Measurements from ENCODE around the gene DNAH5. TPM values are rescaled to one million over a fixed set of nuclear protein-coding genes. Genes with fewer than 3 reads are reported as not detected.
A peak's percentile ranks its signal among the peaks of the same experiment; 100 is the strongest.
"Not testable (repeated sequence)": the region's sequence is repeated elsewhere in the genome, so short reads cannot be mapped to it uniquely, and the experiment has no call there.

DNAH5 gene
- polyA plus RNA-seq = not detected

- H3K4me1 Mint-ChIP-seq = peaks cover 0 to 12% of the 10 kb centered on the region in 2 donors
- H3K27me3 Mint-ChIP-seq (ENCODE audit: low read depth in 3 of 3) = no peaks in the 10 kb centered on the region
- H3K27ac Mint-ChIP-seq = no peak within 1 kb of the TSS
- no peak for DNase-seq
- H3K4me3 Mint-ChIP-seq = no peak within 1 kb of the TSS
- H3K9me3 Mint-ChIP-seq = peaks cover 0 to 1% (median 0%) of the 10 kb centered on the region in 6 donors
- no peaks in the 10 kb centered on the region for H3K36me3 Mint-ChIP-seq
Observed at GRCh38 chr5:13944560-13945199, at the start of gene DNAH5. Gene DNAH5 (minus strand): TSS chr5:13944688. CDS start chr5:13944438, 250 bp downstream.

GRCh38 chr5:13993926-13994325 is 49.4 kb upstream of the DNAH5 start:
- Mint-ChIP-seq H3K27me3 (ENCODE audit: low read depth in 3 of 3) (peaks cover 2 to 7% (median 4%) of the 10 kb centered on the region in 3 donors), H3K27ac (no peak overlapping the region), H3K9me3 (peaks cover 3 to 9% (median 6%) of the 10 kb centered on the region in 6 donors), H3K4me3 (no peak overlapping the region), H3K36me3 (no peaks in the 10 kb centered on the region), H3K4me1 (no peaks in the 10 kb centered on the region)
- no peak for DNase-seq

GRCh38 chr5:13992795-13993194 is 48.3 kb upstream of the DNAH5 start:
- H3K27me3 Mint-ChIP-seq (ENCODE audit: low read depth in 3 of 3) = peaks cover 2 to 10% (median 4%) of the 10 kb centered on the region in 3 donors

GRCh38 chr5:13991365-13991764 is 46.9 kb upstream of the DNAH5 start:
- no peak for DNase-seq
- Mint-ChIP-seq H3K36me3 (no peaks in the 10 kb centered on the region), H3K27ac (no peak overlapping the region), H3K27me3 (ENCODE audit: low read depth in 3 of 3) (peaks cover 2 to 14% (median 4%) of the 10 kb centered on the region in 3 donors), H3K4me1 (no peaks in the 10 kb centered on the region), H3K9me3 (no peaks in the 10 kb centered on the region), H3K4me3 (no peak overlapping the region)

More at GRCh38 chr5:13992795-13993194, 48.3 kb upstream of the DNAH5 start:
- Mint-ChIP-seq H3K9me3 (peaks cover 3 to 7% (median 5%) of the 10 kb centered on the region in 6 donors), H3K36me3 (no peaks in the 10 kb centered on the region), H3K27ac (no peak overlapping the region), H3K4me3 (no peak overlapping the region), H3K4me1 (no peaks in the 10 kb centered on the region)
- no peak for DNase-seq

- Mint-ChIP-seq H3K9me3 (no peaks in the 10 kb centered on the region), H3K4me1 (no peaks in the 10 kb centered on the region), H3K36me3 (no peaks in the 10 kb centered on the region), H3K27ac (no peak overlapping the region), H3K27me3 (ENCODE audit: low read depth in 3 of 3) (peaks cover 0 to 14% (median 4%) of the 10 kb centered on the region in 3 donors), H3K4me3 (no peak overlapping the region)
- no peak for DNase-seq
Observed at GRCh38 chr5:13990896-13991295, 46.4 kb upstream of the DNAH5 start.

- H3K9me3 Mint-ChIP-seq = no peaks in the 10 kb centered on the region
- peaks cover 0 to 14% (median 4%) of the 10 kb centered on the region in 3 donors for H3K27me3 Mint-ChIP-seq (ENCODE audit: low read depth in 3 of 3)
- no peaks in the 10 kb centered on the region for H3K4me1 Mint-ChIP-seq
- no peak for DNase-seq
- H3K36me3 Mint-ChIP-seq = no peaks in the 10 kb centered on the region
- no peak overlapping the region for H3K27ac Mint-ChIP-seq
- no peak overlapping the region for H3K4me3 Mint-ChIP-seq
Observed at GRCh38 chr5:13989832-13990231, 45.3 kb upstream of the DNAH5 start.

GRCh38 chr5:13987843-13988464 is 43.5 kb upstream of the DNAH5 start:
- Mint-ChIP-seq H3K27me3 (ENCODE audit: low read depth in 3 of 3) (peaks cover 2 to 9% (median 4%) of the 10 kb centered on the region in 3 donors), H3K4me1 (no peaks in the 10 kb centered on the region), H3K27ac (no peak overlapping the region), H3K9me3 (no peaks in the 10 kb centered on the region), H3K36me3 (no peaks in the 10 kb centered on the region), H3K4me3 (no peak overlapping the region)
- DNase-seq = peak; percentile 3 to 22 (median 5)

GRCh38 chr5:13985731-13986418 is 41.4 kb upstream of the DNAH5 start:
- Mint-ChIP-seq H3K27me3 (ENCODE audit: low read depth in 3 of 3) (peaks cover 2 to 9% (median 4%) of the 10 kb centered on the region in 3 donors), H3K9me3 (no peaks in the 10 kb centered on the region), H3K27ac (no peak overlapping the region), H3K36me3 (no peaks in the 10 kb centered on the region), H3K4me3 (no peak overlapping the region), H3K4me1 (no peaks in the 10 kb centered on the region)
- DNase-seq = no peak

GRCh38 chr5:13984888-13985287 is 40.4 kb upstream of the DNAH5 start:
- H3K4me3 Mint-ChIP-seq; H3K9me3 Mint-ChIP-seq; H3K36me3 Mint-ChIP-seq; H3K27me3 Mint-ChIP-seq (ENCODE audit: low read depth in 3 of 3); H3K4me1 Mint-ChIP-seq; H3K27ac Mint-ChIP-seq; DNase-seq: not testable (repeated sequence)

GRCh38 chr5:13976867-13977830 is 32.7 kb upstream of the DNAH5 start:
- no peaks in the 10 kb centered on the region for H3K4me1 Mint-ChIP-seq
- peaks cover 0 to 2% (median 1%) of the 10 kb centered on the region in 3 donors for H3K27me3 Mint-ChIP-seq (ENCODE audit: low read depth in 3 of 3)
- no peaks in the 10 kb centered on the region for H3K36me3 Mint-ChIP-seq
- DNase-seq = no peak
- H3K27ac Mint-ChIP-seq = no peak overlapping the region
- no peaks in the 10 kb centered on the region for H3K9me3 Mint-ChIP-seq
- H3K4me3 Mint-ChIP-seq = no peak overlapping the region

- Mint-ChIP-seq H3K9me3 (no peaks in the 10 kb centered on the region), H3K27ac (no peak overlapping the region), H3K36me3 (no peaks in the 10 kb centered on the region), H3K4me1 (no peaks in the 10 kb centered on the region), H3K27me3 (ENCODE audit: low read depth in 3 of 3) (peaks cover 0 to 2% (median 1%) of the 10 kb centered on the region in 3 donors), H3K4me3 (no peak overlapping the region)
- DNase-seq = no peak
Observed at GRCh38 chr5:13976223-13976622, 31.7 kb upstream of the DNAH5 start.

- no peak overlapping the region for H3K4me3 Mint-ChIP-seq
- no peaks in the 10 kb centered on the region for H3K36me3 Mint-ChIP-seq
- no peak for DNase-seq
- no peak overlapping the region for H3K27ac Mint-ChIP-seq
- H3K27me3 Mint-ChIP-seq (ENCODE audit: low read depth in 3 of 3) = peaks cover 0 to 2% (median 1%) of the 10 kb centered on the region in 3 donors
- H3K9me3 Mint-ChIP-seq = no peaks in the 10 kb centered on the region
- H3K4me1 Mint-ChIP-seq = no peaks in the 10 kb centered on the region
Observed at GRCh38 chr5:13975246-13975645, 30.8 kb upstream of the DNAH5 start.

- H3K4me3 Mint-ChIP-seq = no peak overlapping the region
- H3K9me3 Mint-ChIP-seq = no peaks in the 10 kb centered on the region
- H3K36me3 Mint-ChIP-seq = no peaks in the 10 kb centered on the region
- no peaks in the 10 kb centered on the region for H3K4me1 Mint-ChIP-seq
- H3K27ac Mint-ChIP-seq = no peak overlapping the region
- DNase-seq = no peak
- H3K27me3 Mint-ChIP-seq (ENCODE audit: low read depth in 3 of 3) = peaks cover 0 to 2% (median under 1%) of the 10 kb centered on the region in 3 donors
Observed at GRCh38 chr5:13973724-13974123, 29.2 kb upstream of the DNAH5 start.

Measured in immature natural killer cell (primary cell).